Measurements from ENCODE around the gene SPDYE4. TPM values are rescaled to one million over a fixed set of nuclear protein-coding genes. Genes with fewer than 3 reads are reported as not detected.

The SPDYE4 gene
- total RNA-seq, 1 experiment from 2014 or later: not detected

- Histone ChIP-seq H3K27me3 (ENCODE audit: control insufficient read depth, insufficient read depth, low read length) (no peaks in the 10 kb centered on the region), H3K36me3 (replicated peaks; ENCODE audit: control insufficient read depth, insufficient read depth, low read length) (no peaks in the 10 kb centered on the region), H3K4me3 (ENCODE audit: insufficient read depth, low read depth, low read length) (no peak overlapping the region)
- no peak for DNase-seq
Observed at GRCh38 chr17:8754890-8755289, 3.5 kb downstream of the SPDYE4 start.

DNA sequence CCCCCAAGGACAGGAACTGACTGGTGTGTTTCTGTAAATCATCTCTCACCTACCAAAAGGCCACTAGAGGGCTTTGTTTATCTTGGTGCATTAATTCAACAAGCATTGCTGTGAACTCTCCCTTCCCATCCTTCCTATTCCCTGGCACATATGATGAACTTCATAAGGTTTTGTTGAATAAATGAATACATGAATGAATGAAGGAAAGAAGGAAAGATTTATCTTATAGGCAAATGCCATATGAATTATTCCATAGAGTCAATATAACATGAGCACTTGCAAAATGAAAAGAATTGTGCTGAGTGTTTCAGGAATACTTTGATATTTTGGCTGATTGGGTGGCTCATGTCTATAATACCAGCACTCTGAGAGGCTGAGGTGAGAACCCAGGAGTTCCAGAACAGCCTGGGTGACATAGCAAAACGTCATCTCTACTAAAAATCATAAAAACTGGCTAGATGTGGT is 4.3 kb downstream of the SPDYE4 start:
- no peak overlapping the region for H3K4me3 ChIP-seq (ENCODE audit: insufficient read depth, low read depth, low read length)
- H3K36me3 ChIP-seq (replicated peaks; ENCODE audit: control insufficient read depth, insufficient read depth, low read length): no peaks in the 10 kb centered on the region
- peak; percentile 67 for DNase-seq
- no peaks in the 10 kb centered on the region for H3K27me3 ChIP-seq (ENCODE audit: control insufficient read depth, insufficient read depth, low read length)

GRCh38 chr17:8753136-8753975 is 5.0 kb downstream of the SPDYE4 start:
- H3K27me3 ChIP-seq (ENCODE audit: control insufficient read depth, insufficient read depth, low read length): no peaks in the 10 kb centered on the region
- no peaks in the 10 kb centered on the region for H3K36me3 ChIP-seq (replicated peaks; ENCODE audit: control insufficient read depth, insufficient read depth, low read length)
- DNase-seq: no peak
- no peak overlapping the region for H3K4me3 ChIP-seq (ENCODE audit: insufficient read depth, low read depth, low read length)

- DNase-seq: no peak
- H3K36me3 ChIP-seq (replicated peaks; ENCODE audit: control insufficient read depth, insufficient read depth, low read length): no peaks in the 10 kb centered on the region
- peaks cover 5% of the 10 kb centered on the region; the same call in 1 of the 2 replicates for H3K27me3 ChIP-seq (ENCODE audit: control insufficient read depth, insufficient read depth, low read length)
- H3K4me3 ChIP-seq (ENCODE audit: insufficient read depth, low read depth, low read length): no peak overlapping the region
Observed at GRCh38 chr17:8749616-8750015, 8.7 kb downstream of the SPDYE4 start.

- peaks cover 5% of the 10 kb centered on the region; the same call in 1 of the 2 replicates for H3K27me3 ChIP-seq (ENCODE audit: control insufficient read depth, insufficient read depth, low read length)
- H3K36me3 ChIP-seq (replicated peaks; ENCODE audit: control insufficient read depth, insufficient read depth, low read length): no peaks in the 10 kb centered on the region
- no peak for DNase-seq
- no peak overlapping the region for H3K4me3 ChIP-seq (ENCODE audit: insufficient read depth, low read depth, low read length)
Observed at GRCh38 chr17:8747742-8748141, 10.6 kb downstream of the SPDYE4 start.

DNA sequence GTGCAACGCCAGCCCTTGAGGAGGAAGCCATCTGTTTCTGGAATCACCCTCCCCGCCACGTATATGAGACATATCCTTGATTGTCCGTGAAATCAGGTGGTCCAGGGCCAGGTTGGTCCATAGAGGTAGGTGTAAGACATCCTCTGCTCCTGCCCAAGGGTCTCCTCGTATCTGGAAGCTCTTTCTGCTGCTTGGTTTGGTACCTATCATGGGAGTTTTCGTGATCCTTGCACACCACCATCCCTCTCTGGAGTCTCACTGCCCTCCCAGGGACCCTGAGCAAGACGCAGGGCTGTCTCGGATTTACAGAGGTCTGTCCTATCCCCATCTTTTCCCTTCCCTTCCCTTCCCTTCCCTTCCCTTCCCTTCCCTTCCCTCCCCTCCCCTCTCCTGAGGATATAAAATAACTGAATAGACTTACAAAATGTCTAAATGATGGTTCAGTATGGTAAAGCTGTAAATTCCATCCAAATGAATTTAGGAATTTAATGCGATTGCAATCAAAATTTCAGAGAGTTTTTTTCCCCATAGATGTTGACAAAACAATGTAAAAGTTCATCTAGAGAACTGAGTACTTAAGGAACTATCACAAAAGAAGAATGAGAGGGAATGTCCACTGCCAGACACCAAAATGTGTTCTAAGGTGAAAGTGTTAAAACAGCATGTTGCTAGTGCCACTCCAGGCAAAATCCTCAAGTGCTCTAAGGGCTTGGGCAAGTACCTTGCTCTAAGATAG is 11.7 kb downstream of the SPDYE4 start:
- Histone ChIP-seq H3K36me3 (replicated peaks; ENCODE audit: control insufficient read depth, insufficient read depth, low read length) (no peaks in the 10 kb centered on the region), H3K4me3 (ENCODE audit: insufficient read depth, low read depth, low read length) (peak overlapping the region; percentile 54), H3K27me3 (ENCODE audit: control insufficient read depth, insufficient read depth, low read length) (peaks cover 5% of the 10 kb centered on the region; the same call in 1 of the 2 replicates)
- peak; percentile 73 for DNase-seq

DNA sequence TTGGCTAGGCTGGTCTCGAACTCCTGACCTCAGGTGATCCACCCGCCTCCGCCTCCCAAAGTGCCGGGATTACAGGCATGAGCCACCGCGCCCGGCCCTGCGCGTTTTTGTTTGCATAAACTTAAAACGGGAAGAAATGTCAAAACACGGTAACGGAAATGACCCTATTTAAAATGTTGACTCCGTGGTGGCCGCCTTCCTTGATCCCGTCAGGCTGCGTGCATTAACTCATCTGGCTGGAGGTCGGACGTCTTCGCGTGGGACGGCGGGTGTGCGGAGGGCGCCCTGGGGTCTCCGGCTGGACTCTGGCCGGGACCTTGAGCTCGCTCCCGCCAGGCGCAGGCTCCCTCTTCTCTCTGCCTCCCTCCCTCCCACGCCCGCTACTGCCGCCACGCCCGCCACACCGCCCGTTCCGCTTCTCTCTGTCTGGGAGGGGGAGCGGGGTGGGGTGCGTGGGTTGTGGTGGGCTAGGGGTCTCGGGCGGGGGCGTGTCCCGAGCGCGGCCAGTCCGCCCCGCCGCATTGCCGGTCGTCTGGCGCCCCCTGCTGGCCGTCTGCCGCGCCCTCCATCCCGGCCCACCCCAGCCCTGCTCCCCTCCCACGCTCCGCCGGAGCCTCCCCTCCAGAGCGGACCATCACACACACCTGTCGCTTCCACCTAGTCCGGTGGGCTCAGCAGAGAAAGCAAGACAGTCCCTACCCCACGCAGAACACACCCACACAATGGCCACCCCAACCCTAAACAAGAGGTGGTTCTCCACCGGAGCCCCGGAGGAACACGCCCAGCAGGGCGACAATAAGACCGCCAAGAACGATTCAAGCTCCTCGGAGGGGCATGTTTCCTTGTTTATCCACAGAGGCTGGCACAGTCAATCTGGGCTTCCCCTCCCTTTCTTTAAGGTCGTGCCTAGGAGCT is 12.5 kb downstream of the SPDYE4 start:
- peak overlapping the region; percentile 54 for H3K4me3 ChIP-seq (ENCODE audit: insufficient read depth, low read depth, low read length)
- H3K36me3 ChIP-seq (replicated peaks; ENCODE audit: control insufficient read depth, insufficient read depth, low read length): no peaks in the 10 kb centered on the region
- DNase-seq: peak; percentile 98
- H3K27me3 ChIP-seq (ENCODE audit: control insufficient read depth, insufficient read depth, low read length): peaks cover 5% of the 10 kb centered on the region; the same call in 1 of the 2 replicates

- no peak for DNase-seq
- Histone ChIP-seq H3K36me3 (replicated peaks; ENCODE audit: control insufficient read depth, insufficient read depth, low read length) (no peaks in the 10 kb centered on the region), H3K4me3 (ENCODE audit: insufficient read depth, low read depth, low read length) (no peak overlapping the region), H3K27me3 (ENCODE audit: control insufficient read depth, insufficient read depth, low read length) (peaks cover 5% of the 10 kb centered on the region; the same call in 1 of the 2 replicates)
Observed at GRCh38 chr17:8744086-8744785, 14.1 kb downstream of the SPDYE4 start.

- Histone ChIP-seq H3K4me3 (ENCODE audit: insufficient read depth, low read depth, low read length) (no peak overlapping the region), H3K36me3 (replicated peaks; ENCODE audit: control insufficient read depth, insufficient read depth, low read length) (no peaks in the 10 kb centered on the region), H3K27me3 (ENCODE audit: control insufficient read depth, insufficient read depth, low read length) (peaks cover 5% of the 10 kb centered on the region; the same call in 1 of the 2 replicates)
- no peak for DNase-seq
Observed at GRCh38 chr17:8742819-8743218, 15.5 kb downstream of the SPDYE4 start.

DNA sequence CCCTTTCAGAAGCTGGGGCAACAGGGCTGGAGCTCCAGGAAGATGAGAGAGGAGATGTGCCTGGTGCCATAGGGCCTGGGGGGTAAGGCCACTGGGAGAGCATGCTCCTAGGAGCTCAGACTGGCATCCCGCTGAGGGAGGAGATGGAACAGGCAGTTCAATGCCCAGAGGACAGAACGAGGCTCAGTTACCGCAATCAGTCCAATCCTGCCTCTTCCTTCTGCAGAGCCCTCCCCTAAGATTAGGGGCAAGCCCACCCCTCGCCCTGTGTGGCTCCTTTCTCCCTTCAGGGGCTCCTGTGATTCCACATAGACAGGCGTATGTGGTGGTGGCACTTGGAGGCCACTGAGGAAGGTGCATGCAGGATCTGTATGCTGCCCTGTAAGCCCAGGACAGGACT is 16.1 kb downstream of the SPDYE4 start:
- DNase-seq: no peak
- H3K36me3 ChIP-seq (replicated peaks; ENCODE audit: control insufficient read depth, insufficient read depth, low read length): no peaks in the 10 kb centered on the region
- H3K27me3 ChIP-seq (ENCODE audit: control insufficient read depth, insufficient read depth, low read length): peaks cover 5% of the 10 kb centered on the region; the same call in 1 of the 2 replicates
- H3K4me3 ChIP-seq (ENCODE audit: insufficient read depth, low read depth, low read length): no peak overlapping the region

- no peak for DNase-seq
Observed at GRCh38 chr17:8741771-8742170, 16.6 kb downstream of the SPDYE4 start.

DNA sequence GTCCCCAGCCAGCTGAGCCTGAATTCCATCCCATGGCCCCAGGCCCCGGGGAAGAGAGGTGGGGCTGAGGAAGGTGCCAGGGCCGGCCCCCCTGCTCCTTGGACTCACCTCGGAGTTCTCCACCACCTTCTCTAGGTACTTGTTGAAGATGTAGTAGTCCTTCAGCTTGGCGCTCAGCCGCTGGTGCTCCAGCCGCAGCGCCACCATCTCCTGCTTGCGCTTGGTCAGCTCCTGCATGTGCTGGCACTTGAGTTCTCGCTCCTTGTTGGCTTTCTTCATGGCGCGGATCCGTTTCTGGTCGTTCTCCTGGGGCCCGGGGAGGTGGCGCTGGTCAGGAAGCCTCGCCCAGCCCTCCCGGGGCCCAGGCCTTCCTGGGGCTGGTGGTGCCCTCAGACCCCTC is 17.0 kb downstream of the SPDYE4 start:
- H3K4me3 ChIP-seq (ENCODE audit: insufficient read depth, low read depth, low read length): no peak overlapping the region

More at GRCh38 chr17:8741771-8742170, 16.6 kb downstream of the SPDYE4 start:
- Histone ChIP-seq H3K4me3 (ENCODE audit: insufficient read depth, low read depth, low read length) (no peak overlapping the region), H3K36me3 (replicated peaks; ENCODE audit: control insufficient read depth, insufficient read depth, low read length) (no peaks in the 10 kb centered on the region), H3K27me3 (ENCODE audit: control insufficient read depth, insufficient read depth, low read length) (peaks cover 5% of the 10 kb centered on the region; the same call in 1 of the 2 replicates)

DNA sequence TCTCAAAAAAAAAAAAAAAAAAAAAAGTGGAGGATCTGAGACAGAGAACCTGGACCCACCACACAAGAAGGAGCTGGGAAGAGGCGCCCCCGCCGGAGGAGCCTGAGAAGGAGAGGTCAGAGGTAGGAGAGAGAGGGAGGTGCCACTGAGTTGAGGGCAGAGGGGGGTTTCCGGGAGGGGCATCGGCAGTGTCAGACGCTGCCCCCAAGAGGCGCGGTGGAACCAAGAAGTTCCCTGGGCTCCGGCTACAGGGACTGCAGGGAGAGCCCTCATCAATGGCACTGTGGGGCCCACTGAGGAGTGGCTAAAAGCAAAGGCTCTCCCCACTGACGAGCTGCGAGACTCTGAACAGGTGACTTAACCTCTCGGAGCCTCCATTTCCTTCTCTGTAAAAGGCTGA is 17.9 kb downstream of the SPDYE4 start:
- no peak overlapping the region for H3K4me3 ChIP-seq (ENCODE audit: insufficient read depth, low read depth, low read length)
- no peaks in the 10 kb centered on the region for H3K27me3 ChIP-seq (ENCODE audit: control insufficient read depth, insufficient read depth, low read length)
- H3K36me3 ChIP-seq (replicated peaks; ENCODE audit: control insufficient read depth, insufficient read depth, low read length): no peaks in the 10 kb centered on the region
- peak; percentile 87 for DNase-seq

More for the DNA sequence above, 17.0 kb downstream of the SPDYE4 start:
- DNase-seq: no peak
- no peaks in the 10 kb centered on the region for H3K36me3 ChIP-seq (replicated peaks; ENCODE audit: control insufficient read depth, insufficient read depth, low read length)
- H3K27me3 ChIP-seq (ENCODE audit: control insufficient read depth, insufficient read depth, low read length): peaks cover 2% of the 10 kb centered on the region; the same call in 1 of the 2 replicates
